ENCODE results near the gene PDSS2.

PDSS2 gene

GRCh38 chr6:107354451-107354850, 104.9 kb downstream of the PDSS2 start:
- Histone ChIP-seq H3K4me1 (ENCODE audit: control insufficient read depth in 1 of 2, insufficient read depth in 1 of 2, low read depth in 1 of 2, low read length in 1 of 2) (peaks cover 2 to 6% of the 10 kb centered on the region in 2 experiments), H3K27ac (no peak overlapping the region)
- no peak for TF ChIP-seq CTCF (IDR thresholded peaks at IDR 0.05)

GRCh38 chr6:107353773-107354382, 105.5 kb downstream of the PDSS2 start:
- no peaks in the 10 kb centered on the region for H3K9me3 ChIP-seq
- peaks cover 0 to under 1% of the 10 kb centered on the region in 2 experiments for H3K4me1 ChIP-seq (ENCODE audit: control insufficient read depth in 1 of 2, insufficient read depth in 1 of 2, low read depth in 1 of 2, low read length in 1 of 2)
- no peak for TF ChIP-seq CTCF (IDR thresholded peaks at IDR 0.05)
- no peaks in the 10 kb centered on the region for H3K36me3 ChIP-seq
- no peak overlapping the region for H3K4me3 ChIP-seq (ENCODE audit: low read depth in 1 of 2, low read length in 1 of 2)
- no peak overlapping the region for H3K27ac ChIP-seq
- no peaks in the 10 kb centered on the region for H3K27me3 ChIP-seq

More at GRCh38 chr6:107354451-107354850, 104.9 kb downstream of the PDSS2 start:
- Histone ChIP-seq H3K4me3 (ENCODE audit: low read depth in 1 of 2, low read length in 1 of 2) (no peak overlapping the region), H3K27me3 (no peaks in the 10 kb centered on the region), H3K36me3 (no peaks in the 10 kb centered on the region), H3K9me3 (no peaks in the 10 kb centered on the region)

GRCh38 chr6:107348224-107348623, 111.1 kb downstream of the PDSS2 start:
- Histone ChIP-seq H3K36me3 (no peaks in the 10 kb centered on the region), H3K4me3 (ENCODE audit: low read depth in 1 of 2, low read length in 1 of 2) (no peak overlapping the region), H3K9me3 (no peaks in the 10 kb centered on the region), H3K27ac (no peak overlapping the region), H3K27me3 (no peaks in the 10 kb centered on the region), H3K4me1 (ENCODE audit: control insufficient read depth in 1 of 2, insufficient read depth in 1 of 2, low read depth in 1 of 2, low read length in 1 of 2) (peaks cover 2 to 13% of the 10 kb centered on the region in 2 experiments)
- TF ChIP-seq CTCF (IDR thresholded peaks at IDR 0.05), result no peak

GRCh38 chr6:107345393-107345792, 114.0 kb downstream of the PDSS2 start:
- no peak overlapping the region for H3K4me3 ChIP-seq (ENCODE audit: low read depth in 1 of 2, low read length in 1 of 2)
- H3K36me3 ChIP-seq, result no peaks in the 10 kb centered on the region
- no peaks in the 10 kb centered on the region for H3K9me3 ChIP-seq
- peaks cover 9 to 21% of the 10 kb centered on the region in 2 experiments for H3K4me1 ChIP-seq (ENCODE audit: control insufficient read depth in 1 of 2, insufficient read depth in 1 of 2, low read depth in 1 of 2, low read length in 1 of 2)
- H3K27ac ChIP-seq, result no peak overlapping the region
- no peaks in the 10 kb centered on the region for H3K27me3 ChIP-seq
- no peak for TF ChIP-seq CTCF (IDR thresholded peaks at IDR 0.05)

GRCh38 chr6:107344981-107345380, 114.4 kb downstream of the PDSS2 start:
- no peaks in the 10 kb centered on the region for H3K27me3 ChIP-seq

More at GRCh38 chr6:107344981-107345380, 114.4 kb downstream of the PDSS2 start:
- Histone ChIP-seq H3K27ac (no peak overlapping the region), H3K4me1 (ENCODE audit: control insufficient read depth in 1 of 2, insufficient read depth in 1 of 2, low read depth in 1 of 2, low read length in 1 of 2) (peaks cover 9 to 21% of the 10 kb centered on the region in 2 experiments), H3K9me3 (no peaks in the 10 kb centered on the region), H3K36me3 (no peaks in the 10 kb centered on the region), H3K4me3 (ENCODE audit: low read depth in 1 of 2, low read length in 1 of 2) (no peak overlapping the region)
- TF ChIP-seq CTCF (IDR thresholded peaks at IDR 0.05), result no peak

All from neutrophil (primary cell).